Measurements from ENCODE around the gene WLS.
"Not testable (repeated sequence)": the region's sequence is repeated elsewhere in the genome, so short reads cannot be mapped to it uniquely, and the experiment has no call there.

WLS gene

DNA sequence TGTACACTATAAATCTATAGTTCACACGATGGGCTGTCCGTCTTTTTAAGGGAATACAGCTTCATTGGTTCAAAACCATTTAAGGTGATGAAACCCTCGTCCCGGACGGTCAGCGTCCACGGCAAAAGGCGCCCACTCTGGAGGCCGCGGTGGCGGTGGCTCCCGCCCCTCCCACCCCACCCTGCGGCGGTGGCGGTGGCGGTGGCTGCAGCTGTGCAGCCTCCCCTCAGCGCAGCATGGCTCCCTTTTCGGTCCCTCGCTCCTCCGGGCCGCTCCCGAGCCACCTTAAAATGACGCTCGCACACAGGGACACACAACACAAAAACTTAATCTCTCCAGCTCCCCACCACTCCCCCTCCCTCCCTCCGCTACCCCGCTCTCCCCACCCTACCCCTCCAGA lies 69.1 kb downstream of the WLS start:
- no peak for DNase-seq

DNA sequence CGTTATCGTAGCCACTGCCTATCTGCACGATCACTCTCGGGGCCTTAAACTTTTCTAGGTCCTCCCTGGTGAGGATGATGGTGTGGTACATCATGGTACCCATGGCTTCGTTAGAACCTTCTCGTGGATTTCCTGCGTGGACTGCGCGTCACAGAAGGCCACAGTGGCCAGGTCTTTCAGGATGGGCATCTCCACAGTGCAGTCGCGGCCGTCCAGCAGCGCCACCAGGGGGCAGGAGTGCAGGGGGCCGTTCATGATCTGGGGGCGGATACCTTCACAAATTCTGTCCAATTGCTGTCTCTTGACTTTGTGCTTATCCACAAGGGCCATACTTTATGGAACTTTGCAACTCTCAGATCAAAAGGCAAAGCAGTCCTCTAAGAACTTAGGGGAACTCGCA lies 69.6 kb downstream of the WLS start:
- DNase-seq = no peak

DNA sequence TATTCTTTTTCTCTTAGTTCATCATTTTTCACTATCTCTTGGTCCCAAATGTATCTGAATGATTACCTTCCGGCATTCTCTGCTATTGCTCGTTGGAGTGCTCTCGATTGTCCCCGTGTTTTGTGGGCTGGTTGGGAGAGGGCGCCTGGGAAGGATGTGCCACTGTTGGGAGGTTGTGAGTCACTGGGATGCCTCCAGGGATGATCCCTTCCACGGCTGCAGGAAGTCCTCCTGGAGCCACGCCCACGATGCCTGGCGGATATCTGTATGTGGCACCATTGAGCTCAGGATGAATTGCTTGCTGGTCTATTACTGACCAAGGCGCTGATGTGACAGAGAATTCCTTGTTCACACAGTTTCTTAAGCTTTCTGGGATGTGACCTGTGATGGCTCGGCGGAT lies 70.7 kb downstream of the WLS start:
- DNase-seq = not testable (repeated sequence)

DNA sequence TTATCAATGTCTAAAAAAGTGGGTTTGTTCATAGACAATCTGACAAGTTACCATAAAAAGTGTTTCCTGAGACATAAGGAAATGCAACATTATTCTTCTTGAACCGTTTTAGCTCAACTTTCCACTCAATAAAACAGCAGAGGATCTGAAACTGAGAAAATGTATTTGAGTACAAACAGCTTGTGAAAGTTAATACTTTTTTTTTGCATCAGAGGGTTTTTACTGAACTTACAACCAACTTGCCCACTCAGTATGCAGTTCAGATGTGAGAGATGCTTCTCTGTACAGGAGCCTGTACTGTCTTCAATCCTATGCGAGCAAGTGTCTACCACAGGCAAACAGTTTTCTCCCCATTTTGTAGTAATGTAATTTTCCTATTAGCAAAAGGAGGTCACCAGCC lies 71.4 kb downstream of the WLS start:
- not testable (repeated sequence) for DNase-seq

DNA sequence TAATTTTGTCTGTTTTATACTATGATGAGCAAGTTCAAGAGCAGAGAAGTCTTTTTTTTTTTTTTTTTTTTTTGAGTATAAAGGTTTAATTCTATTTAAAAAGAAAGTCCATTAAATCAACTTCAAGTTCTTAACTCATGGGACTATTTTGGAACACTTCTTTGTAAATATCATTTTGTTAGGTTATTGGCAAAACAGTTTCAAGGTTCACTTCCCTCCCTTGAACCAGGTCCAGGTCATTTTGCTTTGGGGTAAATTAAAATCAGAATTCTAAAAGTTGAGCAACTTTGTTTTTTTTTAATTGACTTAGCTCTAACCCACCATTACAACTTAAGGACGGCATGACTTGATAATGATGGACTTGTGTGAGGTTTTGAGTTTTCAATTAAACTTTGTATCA lies 72.3 kb downstream of the WLS start:
- DNase-seq = no peak

DNA sequence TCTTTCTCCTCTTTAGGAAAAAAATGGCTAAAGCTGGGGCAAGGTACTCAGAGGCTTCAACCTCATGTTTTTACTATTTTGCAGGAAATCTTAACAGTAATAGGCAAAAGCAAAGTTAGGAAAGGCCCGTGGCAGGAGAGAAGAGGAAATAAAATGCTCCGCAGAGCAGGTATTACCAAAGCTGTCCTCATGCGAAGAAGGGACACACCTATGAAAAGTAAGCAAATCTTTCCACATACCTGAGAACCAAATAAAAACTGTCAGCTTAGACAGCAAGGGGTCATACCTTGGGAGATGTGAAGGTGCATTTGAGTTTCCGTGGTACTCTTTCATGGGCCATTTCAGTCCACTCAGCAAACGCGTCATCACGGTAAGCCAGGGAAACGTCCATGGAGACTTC lies 73.5 kb downstream of the WLS start:
- DNase-seq = no peak

DNA sequence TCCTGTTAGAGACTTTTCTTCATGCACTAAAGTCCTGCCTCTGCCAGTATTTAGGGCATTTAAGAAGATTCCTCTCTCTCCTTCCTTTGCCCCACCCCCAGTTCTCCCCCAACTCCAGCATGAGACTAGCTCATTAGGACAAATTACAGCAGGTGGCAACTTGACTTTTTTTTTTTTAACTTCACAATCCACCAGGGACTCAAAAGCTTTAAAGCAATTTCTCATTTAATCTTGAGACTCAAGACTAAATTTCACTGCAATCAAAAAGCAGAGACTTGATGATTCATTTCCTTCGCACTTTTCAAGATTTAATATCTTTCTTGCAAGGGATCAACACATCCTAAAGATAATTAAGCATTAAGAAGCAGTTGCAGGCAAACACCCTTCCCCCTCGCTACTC lies 74.9 kb downstream of the WLS start:
- DNase-seq = no peak

DNA sequence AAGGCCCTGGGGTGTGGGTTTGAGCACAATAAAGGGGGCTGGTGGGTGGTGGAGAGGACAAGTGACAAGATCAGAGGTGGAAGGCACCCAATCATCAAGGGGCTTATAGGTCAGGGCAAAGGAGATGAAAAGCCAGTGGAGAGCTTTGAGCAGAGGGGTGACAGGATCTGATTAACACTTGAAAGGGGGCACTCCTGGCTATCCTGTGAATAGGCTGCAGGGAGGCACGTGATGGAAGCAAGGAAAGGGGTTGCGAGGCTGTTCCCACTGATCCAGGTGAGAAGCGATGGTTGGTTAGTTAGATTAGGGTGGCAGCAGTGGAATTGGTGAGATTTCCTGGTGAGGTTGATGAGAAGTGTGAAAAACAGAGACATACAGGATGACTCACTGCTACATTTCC lies 80.6 kb downstream of the WLS start:
- DNase-seq = no peak

DNA sequence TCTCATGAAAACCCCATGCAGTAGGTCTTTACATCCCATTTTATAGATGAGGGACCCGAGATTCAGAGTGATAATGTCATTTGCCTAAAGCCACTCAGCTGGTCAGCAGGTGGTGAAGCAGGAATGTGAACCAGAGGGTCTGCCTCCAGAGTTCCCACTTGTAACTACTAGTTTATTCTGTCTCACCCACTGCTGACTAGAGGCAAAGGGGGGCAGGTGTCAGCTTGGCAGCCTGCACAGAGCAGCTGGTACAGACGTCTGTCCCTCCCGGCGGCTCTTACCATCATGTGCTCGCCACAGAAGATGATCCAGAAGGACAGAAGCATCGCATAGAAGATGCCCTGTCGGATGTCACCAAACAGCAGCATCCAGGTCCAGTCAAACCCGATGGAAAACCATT lies 82.4 kb downstream of the WLS start:
- DNase-seq = no peak

DNA sequence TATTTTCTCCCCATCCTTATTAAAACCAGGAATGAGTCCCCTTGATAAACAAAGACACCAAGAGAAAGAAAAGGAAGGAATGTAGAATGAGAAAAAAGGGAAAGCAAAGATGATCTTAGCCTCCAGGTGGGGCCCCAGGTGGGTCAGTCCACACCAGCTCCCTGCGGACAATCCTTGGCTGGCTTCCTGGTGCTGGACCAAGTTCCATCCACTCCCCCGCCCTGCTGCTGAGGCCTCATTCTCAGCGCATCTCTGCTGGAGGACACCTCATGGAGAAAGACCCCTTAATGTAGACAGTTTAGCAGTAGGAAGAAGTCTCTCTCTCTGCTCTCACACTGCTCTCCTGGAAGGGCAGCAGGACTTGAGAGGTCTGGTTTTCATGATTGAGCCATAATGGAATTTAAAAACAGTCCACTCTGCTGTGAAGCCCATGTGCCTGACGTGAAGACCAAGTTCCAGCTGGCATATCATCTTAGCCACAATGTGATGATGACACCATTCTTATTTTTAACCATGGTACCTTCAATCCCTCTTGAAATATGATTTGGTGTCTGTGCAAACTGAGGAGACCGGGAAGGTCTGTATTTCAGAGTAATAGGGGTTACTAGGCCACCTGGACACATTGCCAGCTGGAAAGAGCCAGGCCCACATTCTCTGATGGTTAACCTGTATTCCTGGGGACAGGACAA lies 83.1 kb downstream of the WLS start:
- DNase-seq = no peak

DNA sequence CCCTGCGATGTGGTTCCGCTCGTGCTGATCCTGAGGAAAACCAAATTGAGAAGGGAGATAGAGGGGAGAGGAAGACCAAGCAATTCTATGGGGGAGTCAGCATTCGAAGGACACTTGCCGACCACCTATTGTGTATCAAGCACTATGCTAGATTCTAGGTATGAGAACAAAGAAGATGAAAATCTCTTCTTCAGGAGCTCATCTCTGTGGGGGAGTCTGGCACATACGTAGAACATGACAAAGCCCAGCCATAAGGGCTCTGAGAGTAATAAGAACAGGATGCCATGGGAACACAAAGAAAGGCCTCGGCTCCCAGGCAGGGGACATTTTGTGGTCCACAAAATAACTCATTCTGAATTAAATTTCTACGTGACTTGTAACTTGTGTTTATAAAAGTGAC lies 83.7 kb downstream of the WLS start:
- DNase-seq = no peak

DNA sequence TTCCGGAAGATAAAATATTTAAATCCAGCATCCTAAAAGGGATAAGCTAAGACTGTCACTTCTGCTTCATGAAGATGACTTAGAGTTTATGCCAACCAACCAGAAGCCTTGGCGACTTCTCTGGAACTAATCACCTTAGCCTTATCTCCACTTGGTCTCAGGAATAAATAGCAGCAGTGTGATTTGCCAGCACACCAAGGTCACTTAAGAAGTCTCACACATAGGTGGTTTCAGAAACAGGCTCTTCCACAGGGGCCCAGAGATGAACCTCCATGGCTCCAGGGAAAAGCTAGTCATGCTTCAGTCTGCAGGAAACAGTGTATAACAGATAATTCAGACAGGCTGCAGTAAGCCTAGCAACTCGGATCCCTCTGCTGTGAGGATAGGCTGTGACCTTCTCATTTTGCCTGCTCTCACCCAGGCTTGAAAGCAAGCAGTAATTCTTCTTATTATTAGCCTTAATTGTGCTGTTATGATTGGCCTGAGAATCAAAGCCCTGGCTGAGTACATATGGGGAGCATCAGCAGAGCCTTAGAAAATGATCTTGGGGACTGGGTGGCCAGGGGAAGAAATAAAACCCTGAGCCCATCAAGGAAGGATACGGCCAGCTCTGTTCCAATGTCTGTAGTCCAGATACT lies 84.7 kb downstream of the WLS start:
- no peak for DNase-seq

DNA sequence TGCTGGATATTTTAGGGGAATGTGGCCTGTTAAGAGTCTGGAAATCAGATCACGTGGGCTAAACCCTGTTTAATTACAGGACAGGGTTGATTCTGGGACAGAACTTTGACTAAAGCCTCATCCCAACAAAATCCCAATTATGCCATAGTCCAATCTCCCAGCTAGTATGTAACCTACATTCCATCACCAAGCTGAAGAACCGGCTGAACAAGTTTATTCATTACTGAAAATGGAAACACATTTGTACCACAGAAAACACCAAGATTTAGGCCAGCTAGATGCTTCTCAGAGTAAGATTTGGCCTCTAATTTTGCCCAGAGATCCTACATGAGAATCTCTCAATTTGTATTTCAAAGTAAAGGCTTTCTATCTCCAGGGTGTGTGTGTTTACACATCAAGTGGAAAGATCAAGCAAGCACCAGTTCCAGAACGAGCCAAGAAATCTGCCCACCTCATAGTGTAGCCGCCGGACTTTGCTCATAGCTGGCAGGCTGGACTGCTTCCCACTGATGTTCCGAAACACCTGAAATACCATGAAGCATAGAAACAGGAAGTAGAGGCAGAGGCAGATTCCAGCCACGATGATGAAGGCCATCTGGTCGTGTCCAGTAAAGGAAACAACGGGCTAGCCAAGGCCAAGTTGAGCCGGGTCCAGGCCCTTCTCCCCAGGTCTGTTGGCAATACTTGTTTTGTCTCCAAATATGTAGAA lies 86.8 kb downstream of the WLS start:
- DNase-seq = no peak

DNA sequence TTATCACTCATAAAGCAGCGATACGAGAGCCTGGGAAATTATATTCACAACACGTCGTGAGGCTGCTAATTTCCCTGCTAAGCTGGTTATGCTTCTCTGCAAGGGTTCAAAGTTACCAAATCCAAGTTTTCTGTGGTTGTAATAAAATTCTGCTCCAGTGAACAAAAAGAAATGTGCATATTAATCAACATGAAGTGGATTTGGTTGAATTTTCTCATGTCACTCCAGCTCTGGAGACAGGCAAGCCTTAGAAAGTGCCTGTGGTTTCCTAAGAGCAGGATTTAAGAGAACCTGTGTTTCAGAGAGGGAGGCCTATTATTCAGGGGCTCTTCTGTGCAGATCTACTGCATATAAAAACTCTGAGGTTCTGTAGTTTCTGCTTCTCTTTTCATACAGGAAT lies 87.5 kb downstream of the WLS start:
- DNase-seq = no peak

DNA sequence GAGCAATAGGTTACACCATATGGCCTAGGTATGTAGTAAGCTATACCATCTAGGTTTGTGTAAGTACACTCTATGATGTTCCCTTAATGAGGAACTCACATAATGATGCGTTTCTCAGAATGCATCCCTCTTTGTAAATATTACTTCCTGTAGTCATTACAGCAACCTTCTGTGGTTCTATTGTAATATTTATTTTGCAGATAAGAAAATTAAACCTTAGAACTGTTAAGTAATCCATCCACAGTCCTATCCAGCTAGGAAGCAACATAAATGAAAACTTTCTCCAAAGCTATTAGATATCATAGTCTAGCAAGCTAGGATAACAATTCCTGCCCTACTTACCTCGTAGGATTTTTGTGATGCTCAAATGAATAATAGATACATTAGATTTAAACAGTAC lies 88.7 kb downstream of the WLS start:
- DNase-seq = no peak

DNA sequence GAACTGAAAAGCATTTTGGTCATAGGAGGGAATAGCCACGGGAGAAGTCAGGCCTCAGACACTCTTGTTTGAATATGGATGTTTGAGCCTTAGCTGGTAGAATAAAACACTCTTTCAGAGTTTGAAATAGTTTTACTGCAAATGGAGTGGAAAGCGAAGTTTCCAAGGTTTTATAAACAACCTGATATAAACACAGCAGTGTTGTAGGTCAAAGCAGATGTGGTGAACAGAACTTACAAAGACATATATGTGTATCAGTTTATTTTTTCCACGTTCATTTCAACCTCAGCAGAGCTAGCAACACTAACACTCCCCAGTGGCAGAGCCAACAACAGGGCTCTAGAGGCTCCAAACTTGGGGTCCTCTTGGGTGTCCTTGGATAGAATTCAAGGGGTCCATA lies 89.9 kb downstream of the WLS start:
- no peak for DNase-seq

DNA sequence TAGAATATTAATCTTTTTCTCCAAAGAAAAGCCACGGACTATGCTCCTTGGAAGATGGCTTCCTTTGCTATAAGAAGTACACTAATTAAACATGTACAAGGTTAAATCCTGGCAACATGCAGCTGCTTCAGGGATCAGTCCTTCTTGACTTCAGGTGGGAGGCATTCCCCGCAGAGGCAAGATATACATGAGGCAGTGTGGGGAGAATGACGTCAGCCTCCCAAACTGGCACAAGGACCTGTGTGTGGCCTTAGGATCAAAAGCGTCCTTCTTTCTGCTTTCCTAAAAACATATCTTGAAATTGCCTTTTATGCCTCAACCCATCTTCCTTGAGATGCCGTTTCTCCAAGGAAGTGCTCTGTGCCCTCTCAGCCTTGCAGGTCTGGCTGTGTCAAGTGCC lies 90.3 kb downstream of the WLS start:
- DNase-seq = no peak

DNA sequence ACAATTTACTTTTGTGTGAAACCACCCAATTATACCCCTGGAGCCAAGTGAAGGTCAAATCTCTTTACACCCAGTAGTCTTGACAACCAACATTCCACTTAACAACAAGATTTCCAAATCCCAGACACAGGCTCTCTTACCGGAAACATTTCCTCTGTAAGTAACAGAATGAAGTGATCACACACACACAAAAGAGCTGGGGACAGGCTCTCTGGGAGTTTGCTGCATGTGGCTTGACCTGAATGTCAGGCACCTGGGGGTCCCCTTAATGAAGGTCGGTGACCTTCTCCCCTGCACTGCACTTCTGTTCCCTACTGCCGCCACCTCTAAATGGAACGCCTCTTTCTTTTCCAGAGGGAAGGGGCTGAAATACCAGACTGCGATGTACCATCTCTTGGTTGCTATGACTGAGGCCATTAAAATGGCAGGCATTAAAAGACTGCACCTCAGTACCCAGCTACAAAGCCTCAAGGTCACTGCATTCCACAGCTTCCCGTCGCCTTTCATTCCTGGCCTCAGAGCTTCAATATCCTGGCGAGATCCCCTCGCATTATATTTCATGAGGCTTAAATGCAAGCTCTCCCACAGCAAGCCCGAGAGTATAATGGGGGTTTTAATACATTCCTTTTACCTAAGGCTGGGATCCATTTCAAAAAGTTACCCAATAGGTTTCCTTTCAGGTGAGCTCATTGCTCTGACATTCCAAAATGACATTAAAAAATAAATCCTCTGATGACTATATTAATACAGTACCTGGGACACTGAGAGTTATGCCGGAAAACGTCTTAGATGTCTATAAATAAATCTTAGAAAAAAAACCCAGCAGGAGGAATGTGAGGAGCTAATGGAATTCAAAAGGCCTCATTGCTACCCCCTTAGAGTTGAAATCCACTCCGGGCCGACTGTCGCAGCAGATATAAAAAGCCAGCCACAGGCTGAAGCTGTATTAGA lies 91.0 kb downstream of the WLS start:
- no peak for DNase-seq

DNA sequence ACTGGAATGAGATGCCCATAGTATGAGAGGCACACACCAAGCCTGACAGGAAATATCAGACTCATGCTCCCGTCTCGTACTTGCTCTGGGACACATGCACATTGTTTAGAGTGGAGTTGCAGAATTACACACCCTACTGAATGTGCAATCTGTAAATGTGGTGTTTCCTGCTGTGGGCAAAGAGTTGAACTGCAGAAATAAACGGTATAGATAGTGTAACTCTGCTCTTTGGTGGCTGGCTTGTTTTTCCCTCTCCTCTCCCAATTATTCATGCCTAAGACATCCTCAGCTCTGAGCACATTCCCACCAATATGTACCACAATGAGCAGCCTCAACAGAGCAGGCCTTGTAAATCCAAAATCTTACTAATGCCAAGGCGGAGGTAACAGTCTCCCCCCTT lies 91.8 kb downstream of the WLS start:
- DNase-seq = no peak

DNA sequence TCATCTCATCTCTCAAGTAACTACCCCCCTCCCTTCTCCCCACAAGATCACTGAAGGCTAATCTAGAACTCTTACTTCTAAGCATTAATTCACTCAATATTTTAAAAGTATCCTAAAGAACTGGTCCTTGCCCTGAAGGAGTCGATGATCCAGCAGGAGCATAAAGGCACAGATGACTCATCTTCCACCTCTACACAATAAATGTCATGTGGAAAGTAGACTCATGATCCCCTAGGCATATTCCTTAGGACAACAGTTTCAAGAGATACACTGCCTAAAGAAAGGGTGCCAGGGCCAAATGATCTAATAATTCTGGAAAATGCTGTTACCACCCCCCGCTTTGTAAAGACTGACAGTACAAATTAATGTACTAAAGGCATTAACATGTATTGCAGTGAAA lies 96.1 kb downstream of the WLS start:
- DNase-seq = no peak

DNA sequence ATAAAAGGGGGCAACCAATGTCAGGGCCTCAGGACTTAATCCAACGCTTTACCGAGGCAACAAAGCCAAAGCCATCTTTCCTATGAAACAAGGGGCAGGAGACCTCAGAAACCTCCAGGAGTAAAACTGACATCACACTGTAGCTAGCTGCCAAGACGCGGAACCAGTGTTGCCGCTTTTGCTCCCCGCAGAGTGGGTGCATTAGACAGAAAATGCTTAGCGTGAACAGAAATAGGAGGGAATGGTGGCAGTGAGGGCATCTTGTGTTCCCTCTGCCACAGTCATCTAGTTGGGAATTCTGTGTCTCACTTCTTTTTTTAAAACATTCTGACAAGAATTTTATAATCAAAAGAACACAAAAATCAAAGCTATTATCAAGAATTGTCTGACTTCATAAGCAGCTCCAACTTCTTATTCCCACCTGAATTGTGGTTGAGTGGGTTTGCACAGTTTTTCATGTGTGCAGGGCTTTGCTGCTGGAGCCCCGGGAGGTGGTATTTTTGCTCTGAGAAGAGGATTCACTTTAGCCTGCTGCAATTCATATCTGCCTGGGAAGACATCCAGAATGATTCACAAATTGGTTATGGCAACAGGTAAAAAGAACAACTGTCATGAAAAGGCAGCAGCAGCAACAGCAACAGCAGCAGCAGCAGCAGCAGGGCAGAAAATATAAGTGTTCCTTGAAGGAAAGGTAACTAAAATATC lies 99.7 kb downstream of the WLS start:
- no peak for DNase-seq

DNA sequence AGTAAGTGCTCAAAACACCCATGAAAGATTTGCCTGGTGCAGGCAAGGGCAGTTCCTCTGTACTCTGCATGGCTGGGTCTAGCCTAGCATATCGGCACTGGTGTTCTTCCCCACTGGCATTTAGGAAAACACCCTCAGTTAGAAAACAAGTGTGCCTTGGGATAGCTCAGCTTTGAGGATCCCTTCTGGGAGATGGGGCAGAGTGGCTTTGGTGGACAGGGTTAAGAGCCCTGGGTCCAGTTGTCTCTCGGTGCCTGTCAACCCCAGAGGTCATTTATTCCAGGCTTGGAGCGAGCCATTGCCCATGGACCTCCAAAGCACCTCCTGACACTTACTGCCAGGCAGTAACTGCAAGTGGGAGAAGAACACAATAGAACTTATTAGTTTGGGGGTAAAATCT lies 101.1 kb downstream of the WLS start:
- no peak for DNase-seq
